Measurements from ENCODE around the gene PIK3C2B. TPM values are rescaled to one million over a fixed set of nuclear protein-coding genes. Genes with fewer than 3 reads are reported as not detected.
A peak's percentile ranks its signal among the peaks of the same experiment; 100 is the strongest.

Gene PIK3C2B
- total and polyA plus RNA-seq, 7 donors = 9.2 to 47.6 (median 17.1) TPM

- Histone ChIP-seq H3K4me3 (peak overlapping the region; percentile 41 to 56 (median 46)), H3K4me1 (peaks cover 0 to 17% (median 5%) of the 10 kb centered on the region in 4 donors), H3K27ac (peak overlapping the region; percentile 83 to 93 (median 89)), H3K36me3 (no peaks in the 10 kb centered on the region), H3K27me3 (no peaks in the 10 kb centered on the region), H3K9me3 (no peaks in the 10 kb centered on the region)
- DNase-seq = no peak
- TF ChIP-seq CTCF (IDR thresholded peaks at IDR 0.05) (no peak), POLR2AphosphoS5 (IDR thresholded peaks at IDR 0.05) (peak in 2 of 4 donors; percentile 9 to 37), POLR2A (IDR thresholded peaks at IDR 0.05) (no peak)
- 2 to 4% methylated on average over 22 of the region's 22 CpGs for WGBS, 2 donors
- intact Hi-C loops (cut with DNase I) = no loop called here
Observed at GRCh38 chr1:204507317-204508105, 12.9 kb upstream of the PIK3C2B start.

- peak overlapping the region; percentile 41 to 56 (median 46) for H3K4me3 ChIP-seq
- DNase-seq = peak; percentile 91
- WGBS, 2 donors = 0 to 1% methylated on average over 13 of the region's 13 CpGs
- peak overlapping the region; percentile 83 to 93 (median 89) for H3K27ac ChIP-seq
- H3K27me3 ChIP-seq = no peaks in the 10 kb centered on the region
- peaks cover 0 to 17% (median 5%) of the 10 kb centered on the region in 4 donors for H3K4me1 ChIP-seq
- TF ChIP-seq POLR2A (IDR thresholded peaks at IDR 0.05) = no peak
- no peak for TF ChIP-seq CTCF (IDR thresholded peaks at IDR 0.05)
- peak in 3 of 4 donors; percentile 21 to 72 (median 56) for TF ChIP-seq POLR2AphosphoS5 (IDR thresholded peaks at IDR 0.05)
- TF ChIP-seq EP300 (IDR thresholded peaks at IDR 0.05) = peak in 1 of 4 donors; percentile 34
- intact Hi-C loops (cut with DNase I) = no loop called here
- no peaks in the 10 kb centered on the region for H3K36me3 ChIP-seq
- no peaks in the 10 kb centered on the region for H3K9me3 ChIP-seq
Observed at GRCh38 chr1:204506969-204507316, 12.3 kb upstream of the PIK3C2B start.

GRCh38 chr1:204506201-204506968 is 11.8 kb upstream of the PIK3C2B start:
- intact Hi-C loops (cut with DNase I) = no loop called here

GRCh38 chr1:204505674-204506200 is 11.1 kb upstream of the PIK3C2B start:
- intact Hi-C loops (cut with DNase I) = no loop called here
- 0 to 2% methylated on average over 4 of the region's 4 CpGs for WGBS, 2 donors
- peak overlapping the region; percentile 83 to 93 (median 89) for H3K27ac ChIP-seq

More at GRCh38 chr1:204506201-204506968, 11.8 kb upstream of the PIK3C2B start:
- Histone ChIP-seq H3K4me3 (peak overlapping the region; percentile 41 to 56 (median 46)), H3K27me3 (no peaks in the 10 kb centered on the region), H3K27ac (peak overlapping the region; percentile 83 to 93 (median 89)), H3K9me3 (no peaks in the 10 kb centered on the region), H3K36me3 (no peaks in the 10 kb centered on the region), H3K4me1 (peaks cover 0 to 17% (median 5%) of the 10 kb centered on the region in 4 donors)
- TF ChIP-seq POLR2AphosphoS5 (IDR thresholded peaks at IDR 0.05) = no peak
- DNase-seq = peak; percentile 87
- WGBS, 2 donors = 1 to 2% methylated on average over 27 of the region's 27 CpGs

More at GRCh38 chr1:204505674-204506200, 11.1 kb upstream of the PIK3C2B start:
- Histone ChIP-seq H3K9me3 (no peaks in the 10 kb centered on the region), H3K27me3 (no peaks in the 10 kb centered on the region), H3K36me3 (no peaks in the 10 kb centered on the region), H3K4me1 (peaks cover 0 to 17% (median 5%) of the 10 kb centered on the region in 4 donors), H3K4me3 (peak overlapping the region; percentile 41 to 56 (median 46))
- no peak for DNase-seq
- TF ChIP-seq CTCF (IDR thresholded peaks at IDR 0.05) (no peak), POLR2AphosphoS5 (IDR thresholded peaks at IDR 0.05) (no peak), EP300 (IDR thresholded peaks at IDR 0.05) (no peak), POLR2A (IDR thresholded peaks at IDR 0.05) (no peak)

Measured in sigmoid colon (tissue), 7 donors.